ENCODE data around the gene PLEKHG4B. TPM values are rescaled to one million over a fixed set of nuclear protein-coding genes. Genes with fewer than 3 reads are reported as not detected.
"Not testable (repeated sequence)": the region's sequence is repeated elsewhere in the genome, so short reads cannot be mapped to it uniquely, and the experiment has no call there.

The PLEKHG4B gene
- polyA plus RNA-seq, 1 of the 3 experiments (the other 2 are of a cell fraction), result 0.18 TPM

- ChIA-PET POLR2A (no interaction called here), CTCF (interaction anchor here (2.6 kb wide), 1 partner anchor 32 kb away, joined by 11 read pairs; no protein-coding TSS in a partner anchor)
- H3K9me3 ChIP-seq, result no peaks in the 10 kb centered on the region
- peaks cover 52% of the 10 kb centered on the region for H4K20me1 ChIP-seq (ENCODE audit: insufficient read depth)
- TF ChIP-seq FOXM1 (IDR thresholded peaks at IDR 0.05; ENCODE audit: low read depth) (no peak), ELF1 (IDR thresholded peaks at IDR 0.05) (no peak), SMC3 (IDR thresholded peaks at IDR 0.05; ENCODE audit: low read depth, low read length) (no peak), USF1 (IDR thresholded peaks at IDR 0.05; ENCODE audit: borderline replicate concordance, low read depth) (no peak), TEAD4 (IDR thresholded peaks at IDR 0.05; ENCODE audit: borderline replicate concordance, insufficient read depth) (no peak), REST (IDR thresholded peaks at IDR 0.05; ENCODE audit: low read depth, low read length) (no peak), GABPA (IDR thresholded peaks at IDR 0.05; ENCODE audit: low read depth) (no peak), SIN3A (IDR thresholded peaks at IDR 0.05; ENCODE audit: borderline replicate concordance, low read depth, low read length) (no peak), MXI1 (IDR thresholded peaks at IDR 0.05; ENCODE audit: low read depth, low read length) (no peak), MAX (IDR thresholded peaks at IDR 0.05; ENCODE audit: low read depth) (no peak), ZBTB33 (IDR thresholded peaks at IDR 0.05; ENCODE audit: borderline replicate concordance, low read depth) (no peak), CTCF (IDR thresholded peaks at IDR 0.05) (no peak), PBX3 (IDR thresholded peaks at IDR 0.05) (no peak)
- peaks cover 10% of the 10 kb centered on the region in 2 experiments for H3K36me3 ChIP-seq (replicated peaks in 1 of 2; ENCODE audit: control insufficient read depth in 1 of 2, insufficient read depth in 2 of 2, low read length in 1 of 2)
- 72% methylated on average over 4 of the region's 4 CpGs for WGBS (ENCODE audit: low lambda C conversion rate)
- H3K4me2 ChIP-seq, result peak overlapping the region; percentile 84
- DNase-seq, result no peak
- no peak overlapping the region for H3K27ac ChIP-seq (ENCODE audit: low read depth in 2 of 2, low read length in 1 of 2)
- peaks cover 6 to 20% of the 10 kb centered on the region in 2 experiments for H3K4me1 ChIP-seq (ENCODE audit: control insufficient read depth in 1 of 2, insufficient read depth in 2 of 2, low read depth in 1 of 2, low read length in 1 of 2)
- H3F3A ChIP-seq (replicated peaks; ENCODE audit: insufficient read depth), result peaks cover 2% of the 10 kb centered on the region
- no peak overlapping the region for H2AFZ ChIP-seq (ENCODE audit: low read depth)
- no peaks in the 10 kb centered on the region for H3K27me3 ChIP-seq (ENCODE audit: insufficient read depth)
- H3K4me3 ChIP-seq (ENCODE audit: low read depth in 2 of 2, low read length in 1 of 2), result peak overlapping the region; percentile 60 to 91; a peak in 3 of 4 replicates
- H3K79me2 ChIP-seq (ENCODE audit: insufficient read depth), result peaks cover 84% of the 10 kb centered on the region
- H3K9me2 ChIP-seq, result no peaks in the 10 kb centered on the region
- H3K9ac ChIP-seq, result peak overlapping the region; percentile 88; the same call in 1 of the 2 replicates
Measured at GRCh38 chr5:219991-220390, 128.0 kb downstream of the PLEKHG4B start.

GRCh38 chr5:222951-223715 lies 131.2 kb downstream of the PLEKHG4B start:
- H3K9me2 ChIP-seq; H3F3A ChIP-seq (replicated peaks; ENCODE audit: insufficient read depth); H3K9me3 ChIP-seq; POLR2A ChIA-PET; H3K4me3 ChIP-seq (ENCODE audit: low read depth in 2 of 2, low read length in 1 of 2); DNase-seq; H2AFZ ChIP-seq (ENCODE audit: low read depth); H3K9ac ChIP-seq; H3K27me3 ChIP-seq (ENCODE audit: insufficient read depth); CTCF ChIA-PET: not testable (repeated sequence)
- Histone ChIP-seq H3K4me1 (ENCODE audit: control insufficient read depth in 1 of 2, insufficient read depth in 2 of 2, low read depth in 1 of 2, low read length in 1 of 2) (peaks cover 6 to 20% of the 10 kb centered on the region in 2 experiments), H3K36me3 (replicated peaks in 1 of 2; ENCODE audit: control insufficient read depth in 1 of 2, insufficient read depth in 2 of 2, low read length in 1 of 2) (peaks cover 28 to 35% of the 10 kb centered on the region in 2 experiments), H3K4me2 (peak overlapping the region; percentile 58), H3K27ac (ENCODE audit: low read depth in 2 of 2, low read length in 1 of 2) (peak overlapping the region in 1 of 2 experiments; percentile 35; a peak in 2 of 4 replicates), H4K20me1 (ENCODE audit: insufficient read depth) (peaks cover 50% of the 10 kb centered on the region), H3K79me2 (ENCODE audit: insufficient read depth) (peaks cover 73% of the 10 kb centered on the region)
- 70% methylated on average over 6 of the region's 6 CpGs for WGBS (ENCODE audit: low lambda C conversion rate)

Data from SK-N-SH (cell line).